Renal cortical epithelial cell (primary cell): ENCODE measurements around the gene TAX1BP3. TPM values are rescaled to one million over a fixed set of nuclear protein-coding genes. Genes with fewer than 3 reads are reported as not detected.
A peak's percentile ranks its signal among the peaks of the same experiment; 100 is the strongest.

ENCODE experiments used
- DNase-seq: peaks from one replicate; pipeline ENCODE4 v3.0.0-alpha.2; 2011; ENCODE audit warnings: low read depth
- total RNA-seq: library from RNA; depleted of rRNA; stranded (reverse); fragments of >200 nt; gene quantifications from 2 replicates; pipeline ENCODE4 v1.2.3, GENCODE V29; 2014

TAX1BP3 gene
- total RNA-seq, 1 donor from 2014 or later: 414 TPM

DNA sequence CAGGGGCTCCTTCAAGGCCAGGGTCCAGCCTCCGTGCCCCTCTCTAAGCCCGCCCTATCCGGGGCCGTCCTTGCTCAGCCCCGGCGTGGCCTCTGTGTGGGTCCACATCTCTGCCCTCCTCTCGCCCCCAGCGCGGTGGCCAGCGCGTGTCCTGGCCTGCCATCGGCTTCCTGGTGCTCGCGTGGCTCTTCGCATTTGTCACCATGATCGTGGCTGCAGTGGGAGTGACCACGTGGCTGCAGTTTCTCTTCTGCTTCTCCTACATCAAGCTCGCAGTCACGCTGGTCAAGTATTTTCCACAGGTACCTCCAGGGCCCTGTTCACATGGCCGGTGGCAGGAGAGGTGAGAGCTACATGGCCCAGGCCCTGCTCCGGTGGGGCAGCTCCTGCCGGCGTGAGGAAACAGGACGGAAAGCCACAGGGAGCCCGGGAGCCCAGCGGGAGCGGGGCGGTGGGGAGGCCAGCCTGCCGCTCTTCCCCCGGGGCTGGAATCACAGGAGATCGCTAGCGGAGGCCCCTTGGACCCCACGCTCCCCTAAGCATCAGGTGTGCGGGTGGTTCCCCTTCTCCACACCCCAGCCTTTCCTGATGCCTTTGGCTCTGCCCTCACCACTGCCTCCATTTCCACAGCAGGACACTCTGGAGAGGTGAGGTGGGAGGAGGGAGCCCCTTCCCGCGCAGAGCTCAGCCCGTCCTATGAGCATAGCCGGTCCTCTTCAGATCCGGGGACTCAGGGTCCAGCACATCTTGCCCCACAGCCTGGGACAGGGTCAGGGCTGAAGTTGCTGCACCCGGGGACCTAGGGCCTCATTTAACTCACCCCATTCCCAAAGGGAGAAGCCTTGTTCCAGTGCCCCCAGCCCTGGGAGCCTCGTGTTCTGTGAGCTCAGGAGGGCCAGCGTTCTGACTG is 10.2 kb downstream of the TAX1BP3 start:
- no peak for DNase-seq

DNA sequence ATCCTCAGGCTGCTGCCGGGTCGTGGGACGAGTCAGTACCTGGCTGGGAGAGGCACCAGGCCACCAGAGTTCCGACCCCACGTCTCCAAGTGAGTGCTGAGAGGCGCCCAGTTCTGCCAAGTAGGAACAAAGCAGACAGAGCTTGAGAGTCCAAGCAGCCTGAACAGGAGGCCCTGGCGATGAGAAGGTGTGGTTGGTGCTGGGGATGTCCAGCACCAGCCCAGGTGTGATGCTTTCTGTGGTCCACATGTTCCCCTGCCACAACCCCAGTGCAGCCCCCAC is 10.8 kb downstream of the TAX1BP3 start:
- no peak for DNase-seq

DNA sequence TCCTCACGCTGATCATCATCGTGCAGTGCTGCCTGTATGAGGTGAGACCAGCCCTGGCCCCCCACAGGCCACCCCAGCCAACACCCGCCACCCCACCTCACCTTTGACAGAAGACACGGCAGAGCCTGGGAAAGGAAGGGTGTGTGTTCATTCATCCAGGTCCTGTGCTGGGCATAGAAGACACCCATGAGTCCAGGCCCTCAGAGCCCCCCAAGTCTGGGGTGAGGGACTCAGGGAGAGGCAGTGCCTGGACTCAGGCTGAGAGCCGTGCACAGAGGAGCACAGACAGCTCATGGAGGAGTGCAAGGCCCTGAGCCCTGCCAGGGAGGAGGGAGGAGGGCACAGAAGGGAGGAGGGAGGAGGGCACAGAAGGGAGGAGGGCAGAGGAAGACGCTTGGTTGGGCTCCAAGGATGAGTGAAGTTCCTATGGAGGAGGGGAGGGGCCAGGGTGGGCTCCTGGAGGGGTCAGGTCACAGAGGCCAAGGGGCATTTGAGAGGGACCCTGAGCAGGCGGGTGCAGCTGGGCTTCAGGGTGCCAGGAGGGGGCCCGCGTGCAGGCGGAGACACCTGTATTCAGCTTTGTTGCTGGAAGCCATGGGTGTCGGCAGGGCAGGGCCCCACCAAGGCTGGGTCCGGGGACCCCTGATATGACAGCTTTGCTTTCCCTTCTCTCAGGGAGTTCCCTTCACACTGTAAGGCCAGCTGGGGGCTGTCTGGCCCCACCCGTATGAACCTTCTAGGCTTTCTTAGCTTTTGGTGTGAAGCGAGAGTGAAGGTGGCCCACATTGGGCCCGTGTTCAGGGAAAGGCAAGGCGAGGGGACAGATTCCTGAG is 11.4 kb downstream of the TAX1BP3 start:
- DNase-seq: no peak

DNA sequence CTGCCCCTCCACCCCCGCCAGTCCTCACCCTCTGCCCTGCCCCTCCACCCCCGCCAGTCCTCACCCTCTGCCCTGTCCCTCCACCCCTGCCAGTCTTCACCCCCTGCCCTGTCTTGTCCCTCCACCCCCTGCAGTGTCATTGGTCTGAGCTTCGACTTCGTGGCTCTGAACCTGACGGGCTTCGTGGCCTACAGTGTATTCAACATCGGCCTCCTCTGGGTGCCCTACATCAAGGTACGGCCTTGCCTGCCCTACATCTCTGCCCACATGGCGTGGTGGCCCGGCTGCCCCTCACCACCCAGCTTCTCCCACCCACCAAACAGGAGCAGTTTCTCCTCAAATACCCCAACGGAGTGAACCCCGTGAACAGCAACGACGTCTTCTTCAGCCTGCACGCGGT is 12.0 kb downstream of the TAX1BP3 start:
- DNase-seq: no peak

DNA sequence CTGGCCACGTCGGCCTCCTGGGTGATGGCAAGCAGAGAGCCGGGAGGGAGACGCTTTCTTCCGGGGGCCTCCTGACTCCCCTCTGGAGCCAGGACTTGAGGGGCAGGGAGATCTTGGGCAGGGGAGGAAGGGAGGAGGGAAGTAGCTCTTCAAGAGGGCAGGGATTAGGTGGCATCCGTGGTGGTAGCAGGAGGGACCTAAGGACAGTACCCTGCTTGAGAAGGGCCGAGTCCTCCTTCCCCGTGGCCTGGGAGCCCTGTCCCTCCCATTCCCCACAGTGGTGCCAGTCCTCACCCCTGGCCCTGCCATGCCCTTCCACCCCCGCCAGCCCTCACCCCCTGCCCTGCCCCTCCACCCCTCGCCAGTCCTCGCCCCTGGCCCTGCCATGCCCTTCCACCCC is 12.6 kb downstream of the TAX1BP3 start:
- DNase-seq: no peak

DNA sequence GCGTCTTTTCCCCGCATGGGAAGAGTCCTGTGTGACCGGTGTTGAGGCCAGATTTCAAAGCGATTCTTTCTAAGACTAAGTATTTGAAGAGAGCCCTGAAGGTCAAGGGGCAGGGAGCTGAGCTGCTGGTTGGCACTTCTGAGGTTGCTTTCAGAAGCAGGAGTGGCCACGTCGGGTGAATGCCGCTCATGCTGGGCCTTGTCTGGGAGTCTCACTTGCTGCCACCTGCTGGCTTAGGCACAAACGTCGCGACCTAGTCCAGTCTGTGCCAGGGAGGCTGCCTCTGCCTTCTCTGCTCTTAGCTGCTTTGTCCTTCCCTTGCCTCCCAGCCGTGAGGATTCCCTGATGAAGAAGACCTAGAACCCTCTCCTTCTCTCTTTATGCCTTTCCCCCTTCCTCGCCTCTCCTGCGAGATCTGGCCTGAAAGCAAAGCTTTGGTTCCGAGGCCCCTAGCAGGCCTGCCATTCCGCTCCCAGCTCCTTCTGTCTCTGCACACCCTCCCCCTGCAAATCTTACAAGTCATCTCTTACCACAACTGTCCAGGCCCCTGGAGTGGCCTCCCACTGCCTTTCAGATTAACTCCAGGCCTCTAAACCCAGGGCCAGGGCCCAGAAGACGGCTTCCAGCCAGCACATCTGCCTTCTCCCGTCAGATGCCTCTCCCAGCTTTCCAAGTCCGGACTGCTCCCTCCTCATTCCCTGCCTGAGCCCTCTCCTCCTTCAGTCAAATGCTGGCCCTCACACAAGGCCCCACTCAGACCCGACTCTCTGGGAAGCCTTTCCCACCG is 20.4 kb downstream of the TAX1BP3 start:
- DNase-seq: peak; percentile 46

DNA sequence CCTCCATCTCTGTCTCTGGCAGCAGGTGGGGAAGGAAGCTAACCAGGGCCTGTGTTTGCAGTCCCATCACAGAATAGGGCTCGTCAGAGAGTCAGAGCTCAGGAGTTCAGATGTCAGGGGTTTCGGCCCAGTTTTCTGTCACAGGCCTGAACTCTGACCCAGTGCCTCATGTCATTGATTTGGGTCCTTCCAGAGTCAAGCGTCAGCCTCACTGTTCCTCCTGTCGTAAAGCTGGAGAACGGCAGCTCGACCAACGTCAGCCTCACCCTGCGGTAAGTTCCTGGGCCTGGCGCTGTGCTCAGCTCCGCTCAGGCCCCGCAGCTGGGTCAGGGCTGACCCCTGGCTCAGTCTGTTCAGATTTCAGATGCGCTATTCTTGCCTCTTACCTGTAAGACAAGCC is 21.1 kb downstream of the TAX1BP3 start:
- DNase-seq: no peak

DNA sequence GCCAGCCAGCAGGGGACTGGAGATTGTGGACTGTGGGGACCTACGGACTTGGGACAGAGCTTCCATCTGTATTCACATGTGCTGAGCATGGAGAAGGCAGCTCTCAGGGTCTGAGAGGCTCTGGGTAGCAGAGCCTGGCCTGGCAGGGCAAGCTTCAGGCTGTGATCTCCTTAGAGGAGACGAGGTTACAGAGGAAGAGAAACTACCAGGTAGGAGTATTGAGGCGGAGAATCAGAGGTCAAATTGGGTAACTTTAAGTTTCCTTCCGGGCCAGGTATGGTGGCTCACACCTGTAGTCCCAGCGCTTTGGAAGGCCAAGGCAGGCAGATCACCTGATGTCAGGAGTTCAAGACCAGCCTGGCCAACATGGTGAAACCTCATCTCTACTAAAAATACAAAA is 23.1 kb downstream of the TAX1BP3 start:
- DNase-seq: no peak

DNA sequence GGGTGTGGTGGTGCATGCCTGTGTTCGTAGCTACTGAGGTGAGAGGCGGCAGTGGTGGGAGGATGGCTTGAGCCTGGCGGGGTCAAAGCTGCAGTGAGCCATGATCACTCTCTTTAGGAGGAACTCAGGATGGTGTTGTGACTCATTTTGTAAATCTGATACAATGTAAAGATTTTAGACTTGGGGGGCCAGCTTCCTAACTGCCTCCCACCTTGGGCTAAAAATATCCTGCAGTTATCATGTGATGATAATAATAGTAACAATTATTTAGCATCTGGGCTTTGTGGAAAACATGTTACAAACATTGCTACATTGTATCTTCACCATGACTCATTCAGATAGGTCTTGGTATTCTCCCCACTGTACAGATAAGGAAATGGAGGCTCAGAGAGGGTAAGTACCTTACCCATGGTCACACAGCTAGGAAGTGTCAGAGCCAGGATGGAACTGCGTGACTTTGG is 24.5 kb downstream of the TAX1BP3 start:
- no peak for DNase-seq

DNA sequence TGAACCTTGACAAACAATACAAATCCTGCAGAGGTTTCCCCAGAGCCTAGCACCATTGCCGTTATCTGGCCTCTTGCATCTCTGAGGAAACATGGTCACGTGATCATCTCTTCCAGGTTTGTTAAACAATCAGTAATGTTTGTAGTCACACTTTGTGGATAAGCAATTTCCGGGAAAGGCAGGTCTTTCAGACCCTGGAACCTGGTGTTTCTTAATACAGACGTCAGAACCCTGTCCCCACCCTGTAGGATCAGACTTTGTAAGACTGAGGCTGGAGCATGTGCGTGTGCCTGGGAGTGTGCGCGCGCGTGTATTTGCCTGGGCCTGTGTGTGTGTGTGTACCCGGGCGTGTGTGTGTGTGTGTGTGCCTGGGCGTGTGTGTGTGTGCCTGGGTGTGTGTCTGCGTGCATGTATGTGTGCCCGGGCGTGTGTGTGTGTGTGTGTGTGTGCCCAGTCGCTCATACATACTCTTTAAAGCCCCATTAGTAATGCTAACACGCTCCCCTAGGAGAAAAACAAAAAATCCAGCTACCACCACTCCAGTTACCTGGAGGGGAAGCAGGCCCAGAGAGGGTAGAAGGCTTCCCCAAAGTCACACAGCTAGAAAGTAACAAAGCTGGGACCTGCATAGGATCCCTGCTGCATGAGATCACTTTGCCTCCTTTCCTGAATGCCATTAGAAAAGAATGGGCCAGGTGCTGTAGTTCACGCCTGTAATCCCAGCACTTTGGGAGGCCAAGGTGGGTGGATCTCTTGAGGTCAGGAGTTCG is 26.5 kb downstream of the TAX1BP3 start:
- DNase-seq: peak; percentile 28

DNA sequence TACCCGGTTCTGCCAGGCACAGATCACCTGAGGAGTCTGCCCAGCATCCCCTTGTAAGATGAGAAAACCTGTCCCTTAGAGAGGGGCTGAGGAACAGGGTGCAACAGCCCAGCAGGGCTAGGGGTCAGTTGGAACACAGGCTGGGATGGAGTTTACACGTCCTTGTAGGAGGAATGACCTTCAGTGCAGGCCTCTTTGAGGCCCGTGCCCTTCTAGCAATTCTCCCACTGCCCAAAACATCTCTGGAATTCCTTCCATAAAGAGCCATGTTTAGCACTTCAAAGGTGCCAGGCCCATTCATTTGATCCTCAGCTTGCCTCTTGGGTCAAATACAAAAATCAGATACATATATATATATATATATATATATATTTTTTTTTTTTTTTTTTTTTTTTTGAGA is 27.4 kb downstream of the TAX1BP3 start:
- DNase-seq: no peak

DNA sequence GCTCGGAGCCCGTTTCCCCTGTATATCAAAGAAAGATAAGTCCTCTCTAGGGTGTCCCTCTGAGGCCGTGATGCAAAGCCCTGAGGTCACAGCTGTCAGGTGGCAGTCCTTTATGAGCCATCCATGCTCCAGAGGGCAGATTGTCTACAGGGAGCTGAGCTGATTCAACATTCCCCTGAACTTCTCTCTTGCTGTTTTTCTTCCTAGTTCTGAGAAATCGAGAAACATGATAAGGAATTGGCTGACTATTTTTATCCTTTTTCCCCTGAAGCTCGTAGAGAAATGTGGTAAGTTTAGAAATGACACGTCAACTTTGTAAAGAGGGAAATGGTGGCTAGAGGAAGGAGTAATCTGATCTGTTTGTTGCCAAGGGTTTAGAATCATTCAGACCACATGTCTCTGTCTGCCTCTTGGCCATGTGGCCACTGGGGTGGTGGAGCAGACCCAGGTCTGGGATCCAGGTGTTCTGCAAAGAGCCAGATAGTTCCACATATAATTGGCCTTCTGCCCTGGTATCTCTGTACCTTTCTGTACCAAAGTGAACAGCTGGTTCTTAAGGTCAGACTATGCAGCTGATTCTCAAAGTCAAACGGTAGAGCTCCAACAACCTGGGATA is 28.3 kb downstream of the TAX1BP3 start:
- no peak for DNase-seq

DNA sequence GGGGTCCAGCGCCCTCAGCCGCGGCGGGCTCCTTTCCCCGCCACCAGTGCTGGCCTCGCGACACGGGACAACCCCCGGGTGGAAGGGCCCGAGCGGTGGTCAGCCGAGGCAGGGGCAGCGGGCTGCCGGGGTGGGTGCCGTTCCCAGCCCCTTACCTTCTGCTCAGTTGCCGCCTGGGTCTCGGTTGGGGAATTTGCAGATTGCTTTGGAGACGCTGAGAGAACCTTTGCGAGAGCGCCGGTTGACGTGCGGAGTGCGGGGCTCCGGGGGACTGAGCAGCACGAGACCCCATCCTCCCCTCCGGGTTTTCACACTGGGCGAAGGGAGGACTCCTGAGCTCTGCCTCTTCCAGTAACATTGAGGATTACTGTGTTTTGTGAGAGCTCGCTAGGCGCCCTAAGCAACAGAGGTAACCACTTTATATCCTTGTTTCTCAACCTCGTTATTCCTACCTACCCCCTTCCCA is 31.4 kb downstream of the TAX1BP3 start:
- no peak for DNase-seq

DNA sequence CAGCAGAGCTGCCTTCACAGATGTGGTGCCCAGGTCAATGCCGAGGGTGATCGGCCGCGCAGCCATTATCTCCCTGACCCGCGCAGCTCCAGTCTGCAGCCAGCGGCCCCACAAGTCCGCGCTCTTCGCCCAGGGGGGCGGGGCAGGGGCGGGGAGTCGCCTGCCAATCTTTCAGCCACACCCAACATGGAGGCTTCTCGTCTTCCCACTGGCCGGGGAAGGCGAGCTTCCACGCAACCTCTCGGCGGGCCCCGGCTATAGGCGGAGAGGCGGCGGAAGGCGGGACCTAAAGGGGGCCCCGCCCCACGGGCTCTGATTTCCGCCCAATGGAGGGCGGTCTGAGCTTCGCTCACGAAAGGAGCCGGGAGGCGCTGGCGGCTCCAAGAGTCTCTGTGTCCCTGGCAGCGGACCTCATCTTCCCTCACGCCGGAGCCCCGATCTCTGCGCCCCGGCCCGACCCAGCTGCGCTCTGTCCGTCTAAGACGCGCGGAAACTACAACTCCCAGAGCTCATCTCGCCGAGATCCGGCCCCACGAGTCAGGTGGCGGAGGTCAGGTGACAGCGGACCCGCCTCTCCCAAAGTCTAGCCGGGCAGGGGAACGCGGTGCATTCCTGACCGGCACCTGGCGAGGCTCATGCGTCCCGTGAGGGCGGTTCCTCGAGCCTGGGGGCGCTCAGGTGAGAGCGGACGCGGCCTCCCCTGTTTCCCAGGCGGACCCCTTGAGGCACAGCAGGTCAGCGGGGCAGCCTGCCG is 32.0 kb downstream of the TAX1BP3 start, which contains the start of the genes CTNS and SHPK:
TSS of gene CTNS (plus strand) at position 607 of the 754 bp plus-strand sequence. CDS start 3,447 bp downstream, outside the sequence.
TSS of gene SHPK (minus strand) at position 97 of the 754 bp plus-strand sequence. CDS start at position 66, 31 bp downstream.
- DNase-seq: peak; percentile 90

DNA sequence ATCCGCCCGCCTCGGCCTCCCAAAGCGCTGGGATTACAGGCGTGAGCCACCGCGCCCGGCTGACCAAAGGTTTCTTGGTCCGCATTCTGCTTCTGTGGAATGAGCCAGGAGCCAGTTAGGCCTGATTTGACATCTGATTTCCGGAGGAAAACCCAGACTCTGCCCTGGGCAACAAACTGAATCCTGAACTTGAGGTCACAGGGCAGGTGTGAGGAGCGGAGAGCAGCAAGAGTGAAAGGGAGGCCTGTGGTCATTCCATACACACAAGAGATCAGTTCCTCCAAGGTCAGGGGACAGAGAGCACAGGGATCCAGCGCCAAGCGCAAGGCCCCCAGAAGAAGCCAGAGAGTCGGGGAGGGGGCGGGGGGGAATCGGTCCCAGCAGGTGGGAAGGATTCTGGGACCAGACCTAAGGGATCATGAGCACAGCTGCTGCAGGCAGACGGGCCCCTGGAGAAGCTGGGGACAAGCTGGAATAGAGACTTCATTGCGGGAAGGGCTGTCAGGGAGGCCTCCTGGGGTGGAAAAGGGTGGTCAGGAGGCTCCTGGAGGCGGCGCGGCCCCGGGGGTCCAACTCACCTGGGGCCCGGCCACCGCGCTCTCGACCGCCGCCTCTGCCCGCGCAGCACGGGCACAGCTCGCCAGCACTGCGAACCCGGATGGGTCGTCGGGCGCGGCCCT is 32.8 kb downstream of the TAX1BP3 start:
- DNase-seq: peak; percentile 72

DNA sequence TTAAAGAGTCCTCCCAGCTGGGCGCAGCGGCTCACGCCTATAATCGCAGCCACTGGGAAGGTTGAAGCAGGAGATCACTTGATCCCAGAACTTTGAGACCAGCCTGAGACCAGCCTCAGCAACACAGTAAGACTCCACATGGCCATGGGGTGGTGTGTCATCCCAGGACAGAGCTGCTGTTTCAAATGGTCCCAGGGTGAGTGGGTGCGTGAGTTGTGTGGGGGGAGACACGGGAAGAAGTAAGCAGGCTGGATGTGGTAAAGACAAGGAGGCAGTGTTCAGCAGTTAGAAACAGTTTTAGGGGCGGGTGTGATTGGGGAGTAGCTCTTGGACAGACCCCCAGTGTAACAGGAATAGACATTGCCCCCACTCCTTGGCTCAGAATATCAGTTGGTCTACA is 36.1 kb downstream of the TAX1BP3 start:
- DNase-seq: no peak

DNA sequence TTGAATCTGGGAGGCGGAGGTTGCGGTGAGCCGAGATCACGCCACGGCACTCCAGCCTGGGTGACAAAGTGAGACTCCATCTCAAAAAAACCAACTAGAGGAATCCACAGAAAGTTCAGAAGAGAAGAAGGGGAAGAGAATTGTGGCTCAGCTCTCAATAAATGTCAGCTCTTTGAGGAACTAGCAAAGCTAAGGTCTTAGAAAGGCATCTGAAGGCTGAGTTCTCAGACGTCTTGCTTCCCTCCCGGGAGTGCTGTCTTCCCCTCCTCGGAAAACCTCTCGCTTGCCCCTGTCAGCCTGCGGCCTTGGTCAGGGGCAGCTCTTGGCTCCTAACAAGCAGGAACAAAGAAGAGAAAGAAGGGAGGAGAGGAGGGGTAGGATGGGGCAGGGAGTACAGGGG is 37.6 kb downstream of the TAX1BP3 start:
- DNase-seq: no peak

DNA sequence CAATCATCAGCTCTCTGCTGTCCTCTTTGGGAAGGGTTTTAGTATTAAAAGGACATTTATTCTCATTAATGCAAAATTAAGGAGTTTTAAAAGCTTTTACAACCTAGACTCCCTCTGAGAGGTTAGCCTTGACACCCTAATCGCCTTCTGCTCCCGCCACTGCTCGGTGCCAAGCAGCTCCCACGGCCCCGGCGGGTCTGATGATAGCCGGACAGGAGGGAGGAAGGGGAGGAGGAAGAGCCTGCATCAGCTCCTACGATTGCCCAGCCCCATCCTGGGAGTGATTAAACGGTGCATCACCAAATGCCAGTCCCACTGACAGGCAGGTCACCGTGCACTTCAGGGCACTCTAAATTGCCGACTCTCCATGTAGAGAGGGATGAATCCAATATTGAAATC is 40.6 kb downstream of the TAX1BP3 start:
- no peak for DNase-seq
